Endothelial cell (in vitro differentiated cells): ENCODE results near the gene USP15. TPM values are rescaled to one million over a fixed set of nuclear protein-coding genes. Genes with fewer than 3 reads are reported as not detected.

Experiments
- DNase-seq: peaks from one replicate; pipeline ENCODE4 v3.0.0; 2021; ENCODE audit warnings: low spot score
- H3K27ac Mint-ChIP-seq: one replicate; pipeline ENCODE4 v1.8.0; 2021; ENCODE audit warnings: mixed read lengths, inconsistent platforms; ENCODE audit not compliant: unreplicated experiment
- H3K27me3 Mint-ChIP-seq: one replicate; pipeline ENCODE4 v1.8.0; 2021; ENCODE audit warnings: mild to moderate bottlenecking, moderate library complexity, mixed read lengths, inconsistent platforms; ENCODE audit not compliant: unreplicated experiment
- H3K36me3 Mint-ChIP-seq: one replicate; pipeline ENCODE4 v1.8.0; 2021; ENCODE audit warnings: mild to moderate bottlenecking, low read depth, mixed read lengths, inconsistent platforms; ENCODE audit not compliant: unreplicated experiment
- H3K4me1 Mint-ChIP-seq: one replicate; pipeline ENCODE4 v1.8.0; 2021; ENCODE audit warnings: mild to moderate bottlenecking, mixed read lengths, inconsistent platforms; ENCODE audit not compliant: unreplicated experiment
- H3K4me3 Mint-ChIP-seq: one replicate; pipeline ENCODE4 v1.8.0; 2021; ENCODE audit warnings: mild to moderate bottlenecking, mixed read lengths, inconsistent platforms; ENCODE audit not compliant: unreplicated experiment
- H3K9me3 Mint-ChIP-seq: one replicate; pipeline ENCODE4 v1.8.0; 2021; ENCODE audit warnings: mixed read lengths, inconsistent platforms; ENCODE audit not compliant: unreplicated experiment
- CTCF ChIP-seq: fragments of 200-600 bp; sonication (generic); IDR thresholded peaks from one replicate; pipeline ENCODE4 v1.5.0; 2021; ENCODE audit warnings: antibody characterized with exemption; ENCODE audit not compliant: unreplicated experiment
- total RNA-seq: library from RNA; stranded (reverse); fragmentation: NEBNext Ultra II Directional; extraction: Animal tissue kit (Norgen Biotek cat#: 25700); gene quantifications from one replicate; pipeline ENCODE4 v1.2.1, GENCODE V29; 2021; ENCODE audit not compliant: unreplicated experiment

USP15 gene
- total RNA-seq, 1 donor from 2014 or later, result 98.2 TPM

GRCh38 chr12:62217466-62218194 is 42.6 kb upstream of the USP15 start:
- TF ChIP-seq CTCF, result no peak
- Mint-ChIP-seq H3K4me1 (peaks cover 7% of the 10 kb centered on the region), H3K27me3 (no peaks in the 10 kb centered on the region), H3K9me3 (no peaks in the 10 kb centered on the region), H3K36me3 (no peaks in the 10 kb centered on the region), H3K4me3 (no peak overlapping the region), H3K27ac (no peak overlapping the region)
- no peak for DNase-seq

GRCh38 chr12:62221107-62221506 is 39.1 kb upstream of the USP15 start:
- H3K4me1 Mint-ChIP-seq, result no peaks in the 10 kb centered on the region
- no peaks in the 10 kb centered on the region for H3K36me3 Mint-ChIP-seq
- no peaks in the 10 kb centered on the region for H3K27me3 Mint-ChIP-seq
- H3K4me3 Mint-ChIP-seq, result no peak overlapping the region
- TF ChIP-seq CTCF, result no peak
- H3K27ac Mint-ChIP-seq, result no peak overlapping the region
- DNase-seq, result no peak
- no peaks in the 10 kb centered on the region for H3K9me3 Mint-ChIP-seq

- no peak overlapping the region for H3K4me3 Mint-ChIP-seq
- H3K27me3 Mint-ChIP-seq, result no peaks in the 10 kb centered on the region
- no peak for TF ChIP-seq CTCF
- H3K9me3 Mint-ChIP-seq, result no peaks in the 10 kb centered on the region
- DNase-seq, result no peak
- H3K36me3 Mint-ChIP-seq, result no peaks in the 10 kb centered on the region
- peaks cover 6% of the 10 kb centered on the region for H3K4me1 Mint-ChIP-seq
- no peak overlapping the region for H3K27ac Mint-ChIP-seq
These were observed 35.6 kb upstream of the USP15 start for GRCh38 chr12:62224601-62225000.

- Mint-ChIP-seq H3K4me1 (peaks cover 6% of the 10 kb centered on the region), H3K9me3 (no peaks in the 10 kb centered on the region), H3K27ac (no peak overlapping the region), H3K27me3 (no peaks in the 10 kb centered on the region), H3K4me3 (no peak overlapping the region), H3K36me3 (no peaks in the 10 kb centered on the region)
- no peak for TF ChIP-seq CTCF
- no peak for DNase-seq
These were observed 33.1 kb upstream of the USP15 start for GRCh38 chr12:62227091-62227490.

- Mint-ChIP-seq H3K4me1 (peaks cover 6% of the 10 kb centered on the region), H3K27me3 (no peaks in the 10 kb centered on the region), H3K9me3 (no peaks in the 10 kb centered on the region), H3K4me3 (no peak overlapping the region), H3K36me3 (no peaks in the 10 kb centered on the region), H3K27ac (no peak overlapping the region)
- no peak for DNase-seq
- TF ChIP-seq CTCF, result no peak
These were observed 29.6 kb upstream of the USP15 start for GRCh38 chr12:62230652-62231051.
